ENCODE results near the gene GOLGA8N. TPM values are rescaled to one million over a fixed set of nuclear protein-coding genes. Genes with fewer than 3 reads are reported as not detected.

The GOLGA8N gene
- total RNA-seq, 1 donor from 2014 or later: 3.0 TPM

DNA sequence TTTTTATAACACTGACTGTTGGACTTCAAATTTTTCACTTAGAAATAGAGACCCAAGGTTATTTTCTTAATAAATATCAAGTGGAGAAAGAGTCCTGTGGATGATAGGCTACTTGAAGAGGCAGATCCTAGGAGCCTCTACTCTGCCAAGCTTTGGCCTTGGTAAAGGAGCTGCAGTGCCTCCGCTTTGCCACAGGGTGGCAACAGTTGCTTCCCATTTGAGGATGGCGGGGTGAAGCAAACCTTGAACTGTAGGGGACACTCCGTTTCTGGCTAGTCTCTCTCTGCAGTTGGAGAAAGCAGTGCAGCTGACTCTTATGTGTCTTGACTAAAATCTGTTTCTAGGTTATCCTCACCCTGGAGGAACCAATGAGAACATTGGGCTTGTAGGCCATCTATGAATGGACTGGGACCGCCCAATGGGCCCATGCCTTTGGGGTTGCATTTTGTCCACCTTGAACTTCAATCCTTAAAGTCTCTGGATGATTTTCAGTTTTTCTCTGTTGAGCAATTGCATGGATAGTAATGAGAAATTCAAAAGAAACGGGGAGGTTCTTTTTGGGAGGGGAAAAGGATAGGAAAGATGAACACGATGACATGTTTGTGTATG, 58.1 kb downstream of the GOLGA8N start:
- Mint-ChIP-seq H3K9me3 (ENCODE audit: unreplicated experiment) (no peaks in the 10 kb centered on the region), H3K4me3 (ENCODE audit: unreplicated experiment) (no peak overlapping the region), H3K4me1 (ENCODE audit: low read depth, unreplicated experiment) (peaks cover 12% of the 10 kb centered on the region), H3K36me3 (ENCODE audit: low read depth, unreplicated experiment) (no peaks in the 10 kb centered on the region), H3K27ac (ENCODE audit: unreplicated experiment) (no peak overlapping the region), H3K27me3 (ENCODE audit: low read depth, unreplicated experiment) (no peaks in the 10 kb centered on the region)
- H4K20me1 ChIP-seq (ENCODE audit: insufficient read depth, low read length): no peaks in the 10 kb centered on the region
- H3K4me1 ChIP-seq (ENCODE audit: insufficient read depth, low read length): no peaks in the 10 kb centered on the region
- peak overlapping the region; percentile 9 for H3K4me2 ChIP-seq (ENCODE audit: low read length)
- no peaks in the 10 kb centered on the region for H3K79me2 ChIP-seq (ENCODE audit: insufficient read depth, low read length)
- H3K4me3 ChIP-seq (ENCODE audit: insufficient read depth, low read depth, low read length): no peak overlapping the region
- DNase-seq (ENCODE audit: low read depth) (no peak), FAIRE-seq (no peak)
- peak overlapping the region; percentile 39 for H2AFZ ChIP-seq (ENCODE audit: low read depth, low read length)
- H3K27me3 ChIP-seq (ENCODE audit: insufficient read depth, low read length): no peaks in the 10 kb centered on the region
- no peaks in the 10 kb centered on the region for H3K36me3 ChIP-seq (ENCODE audit: insufficient read depth, low read length)
- H3K9me3 ChIP-seq (ENCODE audit: insufficient read depth, low read depth, low read length): no peaks in the 10 kb centered on the region
- TF ChIP-seq CTCF (IDR thresholded peaks at IDR 0.05; ENCODE audit: insufficient read depth, low read depth, low read length): peak; percentile 98
- TF ChIP-seq EZH2 (IDR thresholded peaks at IDR 0.05; ENCODE audit: insufficient read depth, low read length): no peak
- H3K9ac ChIP-seq (ENCODE audit: low read length): no peak overlapping the region
- H3K27ac ChIP-seq (ENCODE audit: low read depth, low read length): no peak overlapping the region

GRCh38 chr15:32652178-32652577, 58.9 kb downstream of the GOLGA8N start:
- Histone ChIP-seq H3K4me1 (ENCODE audit: insufficient read depth, low read length) (no peaks in the 10 kb centered on the region), H3K27ac (ENCODE audit: low read depth, low read length) (no peak overlapping the region), H3K4me3 (ENCODE audit: insufficient read depth, low read depth, low read length) (no peak overlapping the region), H3K27me3 (ENCODE audit: insufficient read depth, low read length) (no peaks in the 10 kb centered on the region), H3K4me2 (ENCODE audit: low read length) (no peak overlapping the region), H3K36me3 (ENCODE audit: insufficient read depth, low read length) (no peaks in the 10 kb centered on the region), H3K9ac (ENCODE audit: low read length) (no peak overlapping the region), H4K20me1 (ENCODE audit: insufficient read depth, low read length) (no peaks in the 10 kb centered on the region), H3K9me3 (ENCODE audit: insufficient read depth, low read depth, low read length) (no peaks in the 10 kb centered on the region), H3K79me2 (ENCODE audit: insufficient read depth, low read length) (no peaks in the 10 kb centered on the region), H2AFZ (ENCODE audit: low read depth, low read length) (no peak overlapping the region)
- no peak for DNase-seq (ENCODE audit: low read depth)
- Mint-ChIP-seq H3K27ac (ENCODE audit: unreplicated experiment) (no peak overlapping the region), H3K27me3 (ENCODE audit: low read depth, unreplicated experiment) (no peaks in the 10 kb centered on the region), H3K36me3 (ENCODE audit: low read depth, unreplicated experiment) (no peaks in the 10 kb centered on the region), H3K9me3 (ENCODE audit: unreplicated experiment) (no peaks in the 10 kb centered on the region), H3K4me3 (ENCODE audit: unreplicated experiment) (no peak overlapping the region), H3K4me1 (ENCODE audit: low read depth, unreplicated experiment) (peaks cover 16% of the 10 kb centered on the region)
- no peak for TF ChIP-seq EZH2 (IDR thresholded peaks at IDR 0.05; ENCODE audit: insufficient read depth, low read length)
- TF ChIP-seq CTCF (IDR thresholded peaks at IDR 0.05; ENCODE audit: insufficient read depth, low read depth, low read length): no peak
- no peak for FAIRE-seq

DNA sequence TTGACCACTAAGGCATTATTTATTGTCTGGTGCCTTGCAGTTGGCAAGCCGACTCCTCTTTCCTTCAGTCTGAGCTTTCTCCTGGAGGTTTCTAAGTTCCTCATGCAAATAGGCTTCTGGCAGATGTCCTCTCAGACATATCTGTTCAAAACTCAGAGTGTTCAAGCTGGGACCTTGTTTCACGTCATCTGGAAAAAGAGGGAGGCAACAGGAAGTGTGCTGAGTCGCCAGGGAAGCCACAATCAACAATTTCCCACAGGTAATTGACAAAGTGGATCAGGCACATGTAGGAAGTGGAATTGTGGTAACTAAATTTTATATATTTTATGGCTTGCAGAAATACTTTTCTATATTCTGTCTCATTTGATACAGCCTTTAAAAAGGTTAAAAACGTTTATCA, 62.8 kb downstream of the GOLGA8N start:
- H3K36me3 ChIP-seq (ENCODE audit: insufficient read depth, low read length): no peaks in the 10 kb centered on the region
- no peaks in the 10 kb centered on the region for H4K20me1 ChIP-seq (ENCODE audit: insufficient read depth, low read length)
- H3K27ac ChIP-seq (ENCODE audit: low read depth, low read length): no peak overlapping the region
- Mint-ChIP-seq H3K9me3 (ENCODE audit: unreplicated experiment) (no peaks in the 10 kb centered on the region), H3K27ac (ENCODE audit: unreplicated experiment) (no peak overlapping the region), H3K27me3 (ENCODE audit: low read depth, unreplicated experiment) (no peaks in the 10 kb centered on the region), H3K4me1 (ENCODE audit: low read depth, unreplicated experiment) (peaks cover 30% of the 10 kb centered on the region), H3K36me3 (ENCODE audit: low read depth, unreplicated experiment) (no peaks in the 10 kb centered on the region), H3K4me3 (ENCODE audit: unreplicated experiment) (no peak overlapping the region)
- no peak overlapping the region for H3K4me2 ChIP-seq (ENCODE audit: low read length)
- no peak for FAIRE-seq
- TF ChIP-seq CTCF (IDR thresholded peaks at IDR 0.05; ENCODE audit: insufficient read depth, low read depth, low read length): no peak
- no peak for TF ChIP-seq EZH2 (IDR thresholded peaks at IDR 0.05; ENCODE audit: insufficient read depth, low read length)
- H3K79me2 ChIP-seq (ENCODE audit: insufficient read depth, low read length): no peaks in the 10 kb centered on the region
- peaks cover 26% of the 10 kb centered on the region for H3K4me1 ChIP-seq (ENCODE audit: insufficient read depth, low read length)
- H3K27me3 ChIP-seq (ENCODE audit: insufficient read depth, low read length): no peaks in the 10 kb centered on the region
- H3K9ac ChIP-seq (ENCODE audit: low read length): no peak overlapping the region
- no peak overlapping the region for H2AFZ ChIP-seq (ENCODE audit: low read depth, low read length)
- H3K4me3 ChIP-seq (ENCODE audit: insufficient read depth, low read depth, low read length): no peak overlapping the region
- no peak for DNase-seq (ENCODE audit: low read depth)
- no peaks in the 10 kb centered on the region for H3K9me3 ChIP-seq (ENCODE audit: insufficient read depth, low read depth, low read length)

Data from astrocyte (in vitro differentiated cells and primary cell).